ENCODE measurements around the gene STX2.

DNA sequence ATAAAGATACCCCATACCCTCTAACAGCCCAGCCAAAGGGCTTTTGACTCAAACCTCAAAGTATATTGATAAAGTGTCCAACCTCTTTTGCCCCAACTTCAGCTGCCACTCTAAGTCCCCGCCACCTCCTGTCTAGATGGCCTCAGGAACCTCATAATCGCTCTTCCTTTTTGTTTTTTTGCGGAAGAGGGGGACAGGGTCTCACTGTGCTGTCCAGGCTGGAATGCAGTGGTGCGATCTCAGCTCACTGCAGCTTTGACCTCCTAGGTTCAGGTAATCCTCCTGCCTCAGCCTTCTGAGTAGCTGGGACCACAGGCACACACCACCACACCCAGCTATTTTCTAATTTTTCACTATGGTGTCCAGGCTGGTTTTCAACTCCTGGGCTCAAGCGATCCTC, 60.3 kb downstream of the STX2 start:
- TF ChIP-seq, protein P1, sequence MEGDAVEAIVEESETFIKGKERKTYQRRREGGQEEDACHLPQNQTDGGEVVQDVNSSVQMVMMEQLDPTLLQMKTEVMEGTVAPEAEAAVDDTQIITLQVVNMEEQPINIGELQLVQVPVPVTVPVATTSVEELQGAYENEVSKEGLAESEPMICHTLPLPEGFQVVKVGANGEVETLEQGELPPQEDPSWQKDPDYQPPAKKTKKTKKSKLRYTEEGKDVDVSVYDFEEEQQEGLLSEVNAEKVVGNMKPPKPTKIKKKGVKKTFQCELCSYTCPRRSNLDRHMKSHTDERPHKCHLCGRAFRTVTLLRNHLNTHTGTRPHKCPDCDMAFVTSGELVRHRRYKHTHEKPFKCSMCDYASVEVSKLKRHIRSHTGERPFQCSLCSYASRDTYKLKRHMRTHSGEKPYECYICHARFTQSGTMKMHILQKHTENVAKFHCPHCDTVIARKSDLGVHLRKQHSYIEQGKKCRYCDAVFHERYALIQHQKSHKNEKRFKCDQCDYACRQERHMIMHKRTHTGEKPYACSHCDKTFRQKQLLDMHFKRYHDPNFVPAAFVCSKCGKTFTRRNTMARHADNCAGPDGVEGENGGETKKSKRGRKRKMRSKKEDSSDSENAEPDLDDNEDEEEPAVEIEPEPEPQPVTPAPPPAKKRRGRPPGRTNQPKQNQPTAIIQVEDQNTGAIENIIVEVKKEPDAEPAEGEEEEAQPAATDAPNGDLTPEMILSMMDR (conservative IDR thresholded peaks at IDR 0.05; ENCODE audit: low read depth in 2 of 2): no peak
- no peak for TF ChIP-seq EZH2phosphoT487 (IDR thresholded peaks at IDR 0.05; ENCODE audit: unreplicated experiment)
- no peak for TF ChIP-seq EZH2 (IDR thresholded peaks at IDR 0.05; ENCODE audit: low read depth, unreplicated experiment)
- TF ChIP-seq JUNB (IDR thresholded peaks at IDR 0.05; ENCODE audit: unreplicated experiment): no peak
- TF ChIP-seq POLR2AphosphoS5 (IDR thresholded peaks at IDR 0.05; ENCODE audit: low read depth): no peak
- no peak for TF ChIP-seq ZNF331 (CRISPR knock-in tag; IDR thresholded peaks at IDR 0.05; ENCODE audit: low read depth)
- TF ChIP-seq, protein P2, sequence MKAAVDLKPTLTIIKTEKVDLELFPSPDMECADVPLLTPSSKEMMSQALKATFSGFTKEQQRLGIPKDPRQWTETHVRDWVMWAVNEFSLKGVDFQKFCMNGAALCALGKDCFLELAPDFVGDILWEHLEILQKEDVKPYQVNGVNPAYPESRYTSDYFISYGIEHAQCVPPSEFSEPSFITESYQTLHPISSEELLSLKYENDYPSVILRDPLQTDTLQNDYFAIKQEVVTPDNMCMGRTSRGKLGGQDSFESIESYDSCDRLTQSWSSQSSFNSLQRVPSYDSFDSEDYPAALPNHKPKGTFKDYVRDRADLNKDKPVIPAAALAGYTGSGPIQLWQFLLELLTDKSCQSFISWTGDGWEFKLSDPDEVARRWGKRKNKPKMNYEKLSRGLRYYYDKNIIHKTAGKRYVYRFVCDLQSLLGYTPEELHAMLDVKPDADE (IDR thresholded peaks at IDR 0.05): no peak
- no peak for TF ChIP-seq CREB1 (CRISPR knock-in tag; IDR thresholded peaks at IDR 0.05; ENCODE audit: low read depth)
- no peak for TF ChIP-seq ZNF114 (CRISPR knock-in tag; IDR thresholded peaks at IDR 0.05)
- TF ChIP-seq, protein P3, sequence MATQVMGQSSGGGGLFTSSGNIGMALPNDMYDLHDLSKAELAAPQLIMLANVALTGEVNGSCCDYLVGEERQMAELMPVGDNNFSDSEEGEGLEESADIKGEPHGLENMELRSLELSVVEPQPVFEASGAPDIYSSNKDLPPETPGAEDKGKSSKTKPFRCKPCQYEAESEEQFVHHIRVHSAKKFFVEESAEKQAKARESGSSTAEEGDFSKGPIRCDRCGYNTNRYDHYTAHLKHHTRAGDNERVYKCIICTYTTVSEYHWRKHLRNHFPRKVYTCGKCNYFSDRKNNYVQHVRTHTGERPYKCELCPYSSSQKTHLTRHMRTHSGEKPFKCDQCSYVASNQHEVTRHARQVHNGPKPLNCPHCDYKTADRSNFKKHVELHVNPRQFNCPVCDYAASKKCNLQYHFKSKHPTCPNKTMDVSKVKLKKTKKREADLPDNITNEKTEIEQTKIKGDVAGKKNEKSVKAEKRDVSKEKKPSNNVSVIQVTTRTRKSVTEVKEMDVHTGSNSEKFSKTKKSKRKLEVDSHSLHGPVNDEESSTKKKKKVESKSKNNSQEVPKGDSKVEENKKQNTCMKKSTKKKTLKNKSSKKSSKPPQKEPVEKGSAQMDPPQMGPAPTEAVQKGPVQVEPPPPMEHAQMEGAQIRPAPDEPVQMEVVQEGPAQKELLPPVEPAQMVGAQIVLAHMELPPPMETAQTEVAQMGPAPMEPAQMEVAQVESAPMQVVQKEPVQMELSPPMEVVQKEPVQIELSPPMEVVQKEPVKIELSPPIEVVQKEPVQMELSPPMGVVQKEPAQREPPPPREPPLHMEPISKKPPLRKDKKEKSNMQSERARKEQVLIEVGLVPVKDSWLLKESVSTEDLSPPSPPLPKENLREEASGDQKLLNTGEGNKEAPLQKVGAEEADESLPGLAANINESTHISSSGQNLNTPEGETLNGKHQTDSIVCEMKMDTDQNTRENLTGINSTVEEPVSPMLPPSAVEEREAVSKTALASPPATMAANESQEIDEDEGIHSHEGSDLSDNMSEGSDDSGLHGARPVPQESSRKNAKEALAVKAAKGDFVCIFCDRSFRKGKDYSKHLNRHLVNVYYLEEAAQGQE (IDR thresholded peaks at IDR 0.05; ENCODE audit: unreplicated experiment): no peak
- no peak for TF ChIP-seq NANOG (IDR thresholded peaks at IDR 0.05; ENCODE audit: borderline replicate concordance)
- TF ChIP-seq, protein P4, sequence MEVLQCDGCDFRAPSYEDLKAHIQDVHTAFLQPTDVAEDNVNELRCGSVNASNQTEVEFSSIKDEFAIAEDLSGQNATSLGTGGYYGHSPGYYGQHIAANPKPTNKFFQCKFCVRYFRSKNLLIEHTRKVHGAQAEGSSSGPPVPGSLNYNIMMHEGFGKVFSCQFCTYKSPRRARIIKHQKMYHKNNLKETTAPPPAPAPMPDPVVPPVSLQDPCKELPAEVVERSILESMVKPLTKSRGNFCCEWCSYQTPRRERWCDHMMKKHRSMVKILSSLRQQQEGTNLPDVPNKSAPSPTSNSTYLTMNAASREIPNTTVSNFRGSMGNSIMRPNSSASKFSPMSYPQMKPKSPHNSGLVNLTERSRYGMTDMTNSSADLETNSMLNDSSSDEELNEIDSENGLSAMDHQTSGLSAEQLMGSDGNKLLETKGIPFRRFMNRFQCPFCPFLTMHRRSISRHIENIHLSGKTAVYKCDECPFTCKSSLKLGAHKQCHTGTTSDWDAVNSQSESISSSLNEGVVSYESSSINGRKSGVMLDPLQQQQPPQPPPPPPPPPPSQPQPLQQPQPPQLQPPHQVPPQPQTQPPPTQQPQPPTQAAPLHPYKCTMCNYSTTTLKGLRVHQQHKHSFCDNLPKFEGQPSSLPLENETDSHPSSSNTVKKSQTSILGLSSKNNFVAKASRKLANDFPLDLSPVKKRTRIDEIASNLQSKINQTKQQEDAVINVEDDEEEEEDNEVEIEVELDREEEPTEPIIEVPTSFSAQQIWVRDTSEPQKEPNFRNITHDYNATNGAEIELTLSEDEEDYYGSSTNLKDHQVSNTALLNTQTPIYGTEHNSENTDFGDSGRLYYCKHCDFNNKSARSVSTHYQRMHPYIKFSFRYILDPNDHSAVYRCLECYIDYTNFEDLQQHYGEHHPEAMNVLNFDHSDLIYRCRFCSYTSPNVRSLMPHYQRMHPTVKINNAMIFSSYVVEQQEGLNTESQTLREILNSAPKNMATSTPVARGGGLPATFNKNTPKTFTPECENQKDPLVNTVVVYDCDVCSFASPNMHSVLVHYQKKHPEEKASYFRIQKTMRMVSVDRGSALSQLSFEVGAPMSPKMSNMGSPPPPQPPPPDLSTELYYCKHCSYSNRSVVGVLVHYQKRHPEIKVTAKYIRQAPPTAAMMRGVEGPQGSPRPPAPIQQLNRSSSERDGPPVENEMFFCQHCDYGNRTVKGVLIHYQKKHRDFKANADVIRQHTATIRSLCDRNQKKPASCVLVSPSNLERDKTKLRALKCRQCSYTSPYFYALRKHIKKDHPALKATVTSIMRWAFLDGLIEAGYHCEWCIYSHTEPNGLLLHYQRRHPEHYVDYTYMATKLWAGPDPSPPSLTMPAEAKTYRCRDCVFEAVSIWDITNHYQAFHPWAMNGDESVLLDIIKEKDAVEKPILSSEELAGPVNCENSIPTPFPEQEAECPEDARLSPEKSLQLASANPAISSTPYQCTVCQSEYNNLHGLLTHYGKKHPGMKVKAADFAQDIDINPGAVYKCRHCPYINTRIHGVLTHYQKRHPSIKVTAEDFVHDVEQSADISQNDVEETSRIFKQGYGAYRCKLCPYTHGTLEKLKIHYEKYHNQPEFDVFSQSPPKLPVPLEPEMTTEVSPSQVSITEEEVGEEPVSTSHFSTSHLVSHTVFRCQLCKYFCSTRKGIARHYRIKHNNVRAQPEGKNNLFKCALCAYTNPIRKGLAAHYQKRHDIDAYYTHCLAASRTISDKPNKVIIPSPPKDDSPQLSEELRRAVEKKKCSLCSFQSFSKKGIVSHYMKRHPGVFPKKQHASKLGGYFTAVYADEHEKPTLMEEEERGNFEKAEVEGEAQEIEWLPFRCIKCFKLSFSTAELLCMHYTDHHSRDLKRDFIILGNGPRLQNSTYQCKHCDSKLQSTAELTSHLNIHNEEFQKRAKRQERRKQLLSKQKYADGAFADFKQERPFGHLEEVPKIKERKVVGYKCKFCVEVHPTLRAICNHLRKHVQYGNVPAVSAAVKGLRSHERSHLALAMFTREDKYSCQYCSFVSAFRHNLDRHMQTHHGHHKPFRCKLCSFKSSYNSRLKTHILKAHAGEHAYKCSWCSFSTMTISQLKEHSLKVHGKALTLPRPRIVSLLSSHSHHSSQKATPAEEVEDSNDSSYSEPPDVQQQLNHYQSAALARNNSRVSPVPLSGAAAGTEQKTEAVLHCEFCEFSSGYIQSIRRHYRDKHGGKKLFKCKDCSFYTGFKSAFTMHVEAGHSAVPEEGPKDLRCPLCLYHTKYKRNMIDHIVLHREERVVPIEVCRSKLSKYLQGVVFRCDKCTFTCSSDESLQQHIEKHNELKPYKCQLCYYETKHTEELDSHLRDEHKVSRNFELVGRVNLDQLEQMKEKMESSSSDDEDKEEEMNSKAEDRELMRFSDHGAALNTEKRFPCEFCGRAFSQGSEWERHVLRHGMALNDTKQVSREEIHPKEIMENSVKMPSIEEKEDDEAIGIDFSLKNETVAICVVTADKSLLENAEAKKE (CRISPR knock-in tag; IDR thresholded peaks at IDR 0.05): no peak
- TF ChIP-seq STAT1 (IDR thresholded peaks at IDR 0.05; ENCODE audit: unreplicated experiment): no peak

Measured in GM23338 (cell line).